EL (cell line): ENCODE results near the gene M1AP.

Experiments used
- DNase-seq: peaks from one replicate; pipeline ENCODE4 v3.0.0-alpha.2; 2016

Gene M1AP

DNA sequence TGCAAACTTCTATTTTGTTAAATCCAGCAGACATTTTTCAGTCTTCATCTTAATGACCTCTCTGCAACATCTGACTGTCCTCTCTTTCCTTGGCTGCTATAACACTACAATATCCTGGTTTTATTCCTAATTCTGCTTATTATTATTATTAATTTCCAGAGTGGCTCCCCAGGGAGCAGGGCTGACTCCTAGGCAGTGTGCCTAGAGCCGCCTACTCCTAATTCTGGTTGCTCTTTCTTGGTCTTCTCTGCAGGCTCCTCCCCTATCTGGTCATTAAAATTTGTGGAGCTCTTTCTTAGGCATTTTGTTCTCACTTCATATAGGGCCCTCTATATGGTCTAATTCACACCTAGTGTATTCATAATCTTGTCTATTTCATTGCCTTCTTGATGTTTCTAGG, 105.2 kb downstream of the M1AP start:
- DNase-seq = no peak

DNA sequence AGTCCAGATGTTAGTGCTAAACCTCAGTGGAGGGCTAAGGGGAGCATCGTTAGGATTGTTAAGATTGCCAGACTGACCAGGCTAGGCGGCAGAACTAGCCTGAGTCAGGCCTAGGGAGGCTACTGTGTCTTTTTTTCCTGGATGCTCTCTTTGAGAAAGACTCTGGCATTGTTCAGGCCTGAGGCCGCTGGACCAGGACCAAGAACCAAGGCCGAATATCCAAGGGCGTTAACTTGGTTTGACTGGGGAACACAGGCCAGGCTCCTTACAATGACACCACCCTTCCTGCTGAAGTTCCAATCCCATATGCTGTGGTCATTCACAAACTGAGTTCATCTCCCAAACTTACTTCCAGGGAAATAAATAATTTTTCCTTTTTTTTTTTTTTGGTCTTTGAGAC, 107.8 kb downstream of the M1AP start:
- DNase-seq = no peak

DNA sequence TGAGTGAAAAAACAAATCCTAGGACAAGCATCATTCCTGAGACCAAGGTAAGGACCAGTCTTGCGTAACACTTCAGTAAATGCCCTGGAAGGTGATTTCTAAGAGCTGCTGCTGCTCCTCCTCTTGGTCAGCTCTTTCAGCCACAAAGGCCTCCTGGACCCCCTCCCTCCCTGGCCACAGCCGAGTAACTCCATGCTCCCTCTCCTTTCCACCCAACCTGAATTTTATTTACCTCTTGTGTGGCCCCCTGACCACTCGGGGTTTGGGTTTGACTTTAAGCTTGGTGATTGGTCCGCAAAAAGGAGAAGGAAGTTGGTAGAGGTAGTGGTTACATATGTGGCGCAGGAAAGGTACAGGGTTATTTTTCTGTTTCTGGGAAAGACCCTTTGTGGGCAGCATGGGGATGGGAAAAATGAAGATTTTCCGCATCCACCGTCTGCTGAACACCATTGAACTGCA, 109.2 kb downstream of the M1AP start:
- no peak for DNase-seq

DNA sequence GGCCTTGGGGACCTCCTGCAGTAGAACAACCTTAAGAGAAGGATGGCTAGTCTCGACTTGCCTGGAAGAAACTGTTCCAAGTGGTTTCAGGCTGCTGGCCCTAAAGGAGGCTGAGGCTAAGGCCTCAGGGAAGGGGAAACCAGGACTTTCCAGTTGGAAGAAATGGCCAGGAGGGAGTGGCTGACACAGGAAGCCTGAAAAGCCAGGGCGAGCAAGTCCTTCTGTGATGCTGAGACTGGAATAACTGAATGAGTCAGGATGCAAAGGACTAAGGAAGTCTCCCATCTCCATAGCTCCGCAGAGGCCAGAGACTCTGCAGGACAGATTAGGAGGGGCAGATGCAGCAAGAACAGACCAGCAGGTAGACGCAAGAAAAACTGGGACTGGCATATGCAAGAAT, 111.0 kb downstream of the M1AP start:
- no peak for DNase-seq

DNA sequence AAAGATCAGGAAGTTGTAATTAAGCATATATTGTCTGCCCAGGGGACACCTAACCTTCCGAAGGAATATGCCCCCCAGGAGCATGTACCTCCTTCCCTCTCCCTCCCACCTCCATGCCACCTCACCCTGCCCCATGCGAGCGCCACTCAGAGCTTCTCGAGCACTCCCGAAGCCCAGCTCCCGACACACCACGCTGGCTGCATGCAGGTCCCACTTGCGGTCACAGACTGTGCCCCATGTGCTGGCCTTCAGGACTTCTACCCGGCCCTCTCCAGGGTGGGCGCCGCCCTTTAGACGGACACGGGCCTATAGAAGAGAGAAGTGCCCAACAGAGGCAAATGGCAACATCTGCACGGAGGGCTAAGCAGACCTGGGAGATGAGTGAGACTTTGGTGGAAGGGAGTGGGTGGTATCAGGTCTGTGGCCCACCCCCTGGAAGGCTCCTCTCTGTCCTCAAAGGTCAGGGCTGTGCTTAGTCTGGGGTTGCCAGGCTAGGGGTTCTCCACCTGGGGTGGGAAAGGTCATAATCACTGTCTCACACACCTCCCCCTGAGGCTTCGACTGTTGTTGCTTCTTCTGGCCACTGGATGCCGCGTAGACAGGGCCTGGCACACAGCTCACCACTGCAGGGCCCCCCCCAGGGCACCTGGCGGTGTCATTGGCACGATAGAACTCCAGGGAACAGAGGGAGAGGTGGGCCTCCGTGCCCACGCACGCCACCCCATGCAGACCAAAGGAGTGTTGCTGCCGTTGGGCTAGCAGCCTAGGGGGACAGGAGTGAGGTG, 111.8 kb downstream of the M1AP start:
- no peak for DNase-seq

DNA sequence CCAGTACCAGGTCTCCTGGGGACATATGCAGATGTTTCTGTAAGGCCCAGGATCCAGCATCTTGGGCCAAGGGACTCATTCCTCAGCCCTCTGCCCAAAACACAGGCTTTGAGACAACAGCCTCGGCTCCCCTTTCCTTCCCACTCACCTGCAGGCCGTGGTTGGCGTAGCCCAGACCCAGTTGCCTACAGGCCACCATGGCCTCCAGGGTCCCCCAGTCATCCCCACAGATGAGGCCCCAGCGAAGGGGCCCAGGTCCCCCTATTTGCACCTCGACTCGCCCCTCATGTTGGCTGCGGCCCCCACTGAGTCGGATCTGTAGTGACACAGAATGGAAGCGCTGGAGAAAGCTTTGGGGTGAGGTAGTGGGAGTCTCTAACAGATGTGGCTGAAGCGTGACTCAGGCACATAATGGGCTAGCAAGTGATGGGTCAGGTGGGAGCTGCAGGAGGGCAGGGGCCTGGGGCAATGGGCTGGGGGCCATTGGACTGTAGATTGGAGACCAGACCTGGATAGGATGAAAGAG, 112.6 kb downstream of the M1AP start:
- DNase-seq = no peak

DNA sequence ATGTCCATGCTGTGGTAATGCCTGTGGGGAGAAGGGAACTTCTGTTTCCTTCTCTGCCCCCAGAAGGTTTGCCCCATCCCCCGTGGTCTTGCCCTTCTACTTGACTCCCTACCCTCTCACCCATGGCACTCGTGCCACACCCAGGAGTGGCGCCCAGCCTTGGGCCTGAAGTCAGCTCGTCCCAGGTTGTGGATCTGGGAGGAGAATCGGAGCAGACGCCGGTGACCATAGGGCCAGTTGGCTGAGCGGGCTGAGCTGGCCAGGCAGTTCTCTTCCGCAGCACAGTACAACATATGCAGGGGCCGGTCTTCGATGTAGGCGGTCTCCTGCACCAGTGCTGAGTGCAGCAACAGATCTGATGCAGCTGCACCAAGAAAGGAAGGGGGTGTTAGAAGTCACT, 113.7 kb downstream of the M1AP start:
- no peak for DNase-seq

DNA sequence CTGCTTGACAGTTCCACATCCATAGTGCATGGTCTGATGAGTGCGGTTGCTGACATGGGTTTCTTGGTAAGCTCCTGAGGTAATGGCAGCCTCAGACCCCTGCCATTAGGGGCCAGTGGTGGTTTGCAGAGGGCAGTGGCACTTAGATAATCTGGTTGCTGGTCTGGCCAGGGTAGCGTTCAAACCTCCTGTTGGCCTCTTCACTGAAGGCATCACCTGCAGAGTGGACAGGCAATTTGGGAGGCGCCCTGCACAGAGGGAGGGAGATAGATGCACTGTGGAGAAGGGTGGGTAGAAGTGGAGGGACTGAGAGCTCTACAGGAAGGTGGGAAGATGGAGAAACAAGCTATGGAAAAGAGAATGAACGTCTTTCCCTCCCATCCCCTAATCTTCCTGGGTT, 114.7 kb downstream of the M1AP start:
- no peak for DNase-seq

DNA sequence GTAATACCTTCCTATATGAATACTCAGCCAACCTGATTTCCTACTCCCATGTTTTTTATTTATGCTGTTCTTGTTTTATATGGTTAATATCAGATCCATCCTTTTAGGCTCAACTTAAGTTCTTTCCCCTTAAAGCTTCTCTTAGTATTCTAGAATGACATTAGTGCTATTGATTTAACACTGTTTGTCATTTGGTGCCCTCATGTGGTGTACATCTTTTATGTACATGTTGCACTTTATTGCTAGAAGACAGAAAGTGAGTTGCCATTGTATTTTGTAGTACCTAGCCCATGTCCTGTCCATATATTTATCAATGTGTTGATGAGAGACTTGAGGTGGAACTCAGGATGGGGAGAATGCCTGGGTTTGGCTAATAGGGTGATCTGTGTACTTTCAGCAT, 115.9 kb downstream of the M1AP start:
- peak; percentile 46 for DNase-seq

DNA sequence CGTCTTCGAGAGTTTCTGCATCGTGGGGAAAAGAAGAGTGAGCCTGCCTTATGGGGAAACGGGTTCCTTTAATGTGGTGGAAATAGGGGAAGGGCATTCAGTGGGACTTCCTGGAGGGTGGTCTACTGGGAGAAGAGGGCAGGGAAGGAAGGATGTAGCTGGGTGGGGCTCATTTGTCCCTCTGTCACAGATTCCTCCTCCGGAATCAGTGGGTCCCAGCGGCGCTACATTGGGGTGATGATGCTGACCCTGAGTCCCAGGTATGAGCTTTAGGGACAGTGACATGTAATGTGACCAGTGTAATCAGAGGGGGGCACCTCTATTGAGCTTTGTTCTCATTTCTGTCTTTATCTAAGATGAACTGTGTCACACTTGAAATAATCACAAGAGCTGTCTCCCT, 116.5 kb downstream of the M1AP start:
- no peak for DNase-seq

DNA sequence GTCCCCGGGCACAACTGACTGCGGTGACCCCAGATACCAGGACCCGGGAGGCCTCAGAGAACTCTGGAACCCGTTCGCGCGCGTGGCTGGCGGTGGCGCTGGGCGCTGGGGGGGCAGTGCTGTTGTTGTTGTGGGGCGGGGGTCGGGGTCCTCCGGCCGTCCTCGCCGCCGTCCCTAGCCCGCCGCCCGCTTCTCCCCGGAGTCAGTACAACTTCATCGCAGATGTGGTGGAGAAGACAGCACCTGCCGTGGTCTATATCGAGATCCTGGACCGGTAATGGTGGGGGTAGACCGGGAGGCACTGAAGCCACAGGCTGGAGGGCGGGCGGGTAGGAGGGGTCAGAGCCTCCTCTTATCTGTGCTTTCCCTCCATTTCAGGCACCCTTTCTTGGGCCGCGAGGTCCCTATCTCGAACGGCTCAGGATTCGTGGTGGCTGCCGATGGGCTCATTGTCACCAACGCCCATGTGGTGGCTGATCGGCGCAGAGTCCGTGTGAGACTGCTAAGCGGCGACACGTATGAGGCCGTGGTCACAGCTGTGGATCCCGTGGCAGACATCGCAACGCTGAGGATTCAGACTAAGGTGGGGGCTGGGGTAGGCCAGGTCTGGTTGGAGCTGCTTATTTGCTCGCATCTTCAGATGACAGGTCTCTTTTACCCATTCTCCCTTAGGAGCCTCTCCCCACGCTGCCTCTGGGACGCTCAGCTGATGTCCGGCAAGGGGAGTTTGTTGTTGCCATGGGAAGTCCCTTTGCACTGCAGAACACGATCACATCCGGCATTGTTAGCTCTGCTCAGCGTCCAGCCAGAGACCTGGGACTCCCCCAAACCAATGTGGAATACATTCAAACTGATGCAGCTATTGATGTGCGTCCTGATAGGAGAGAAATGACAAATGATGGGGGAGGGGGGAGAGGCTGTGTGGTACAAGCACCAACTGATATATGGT, 117.6 kb downstream of the M1AP start:
- peak; percentile 65 for DNase-seq

DNA sequence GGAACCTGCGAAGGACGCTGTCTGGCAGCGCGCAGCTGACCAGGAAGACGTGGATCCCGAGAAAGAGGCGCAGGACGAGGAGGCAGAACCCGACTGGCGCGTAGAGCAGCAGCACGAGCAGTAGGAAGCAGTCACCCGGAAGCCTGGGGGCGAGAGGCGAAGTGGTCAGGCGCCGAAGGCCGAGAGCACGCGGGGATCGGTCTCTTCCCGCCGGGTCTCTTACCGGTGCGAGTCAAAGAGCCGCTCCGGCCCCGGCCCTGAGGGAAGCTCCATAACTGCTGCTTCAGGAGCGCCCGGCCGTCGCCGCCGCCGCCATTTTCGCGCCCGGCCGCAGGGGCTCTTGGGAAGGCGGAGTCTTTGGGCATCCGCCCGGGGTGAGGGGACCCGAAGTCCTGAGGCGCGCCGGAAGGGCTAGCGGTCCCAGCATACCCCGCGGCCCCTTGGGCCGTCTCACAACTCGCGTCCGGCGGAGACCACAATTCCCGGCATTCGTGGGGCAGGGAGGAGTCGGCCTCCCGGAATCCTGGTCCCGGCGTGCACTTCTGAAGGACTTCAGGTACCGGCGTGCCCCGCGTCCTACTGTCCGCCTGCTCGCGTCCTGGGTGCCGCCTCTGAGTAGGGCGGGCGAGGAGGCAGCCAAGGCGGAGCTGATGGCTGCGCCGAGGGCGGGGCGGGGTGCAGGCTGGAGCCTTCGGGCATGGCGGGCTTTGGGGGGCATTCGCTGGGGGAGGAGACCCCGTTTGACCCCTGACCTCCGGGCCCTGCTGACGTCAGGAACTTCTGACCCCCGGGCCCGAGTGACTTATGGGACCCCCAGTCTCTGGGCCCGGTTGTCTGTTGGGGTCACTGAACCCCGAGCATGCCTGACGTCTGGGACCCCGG, 118.5 kb downstream of the M1AP start, which contains the start of the genes AUP1 and HTRA2:
Gene AUP1 (minus strand): TSS at position 350 of the 882 bp plus-strand sequence. CDS start 77 bp downstream, at position 273.
Gene HTRA2 (plus strand): TSS at position 577 of the 882 bp plus-strand sequence. CDS start 74 bp downstream, at position 651.
- DNase-seq = peak; percentile 99

DNA sequence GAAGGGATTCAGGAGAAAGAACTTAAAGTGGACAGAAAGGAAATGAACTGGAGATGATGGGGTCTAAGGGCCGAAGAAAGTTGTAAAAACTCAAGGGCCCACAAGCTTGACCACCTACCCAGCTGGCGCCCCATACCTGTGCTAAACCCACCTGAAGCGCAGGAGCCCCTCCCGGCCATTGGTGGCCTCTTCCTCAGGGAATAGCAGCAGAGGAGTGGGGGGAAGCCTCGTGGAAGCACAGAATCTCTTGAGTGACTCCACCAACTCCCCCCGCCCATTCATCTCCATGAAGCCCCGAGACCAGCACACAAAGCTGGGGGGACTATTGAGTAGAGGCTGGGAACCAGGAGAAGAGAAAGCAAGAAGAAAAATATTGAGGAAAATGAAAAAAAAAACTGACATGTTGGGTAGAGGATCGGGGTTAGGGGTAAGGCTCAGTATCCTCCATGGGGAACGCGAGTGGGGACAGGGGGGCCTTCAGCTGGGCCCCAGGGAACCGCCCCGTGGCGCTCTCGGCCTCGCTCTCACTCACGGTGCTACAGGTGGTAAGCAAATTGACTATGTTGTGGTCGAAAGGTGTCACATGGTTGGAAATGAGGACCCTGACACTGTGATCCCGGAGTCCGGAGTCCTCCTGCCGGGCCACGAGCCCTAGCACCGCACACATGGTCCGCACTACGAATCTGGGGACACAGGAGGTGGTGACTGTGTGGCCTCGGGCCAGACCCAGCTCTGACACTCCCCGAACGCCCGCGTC, 119.4 kb downstream of the M1AP start:
- DNase-seq = no peak

DNA sequence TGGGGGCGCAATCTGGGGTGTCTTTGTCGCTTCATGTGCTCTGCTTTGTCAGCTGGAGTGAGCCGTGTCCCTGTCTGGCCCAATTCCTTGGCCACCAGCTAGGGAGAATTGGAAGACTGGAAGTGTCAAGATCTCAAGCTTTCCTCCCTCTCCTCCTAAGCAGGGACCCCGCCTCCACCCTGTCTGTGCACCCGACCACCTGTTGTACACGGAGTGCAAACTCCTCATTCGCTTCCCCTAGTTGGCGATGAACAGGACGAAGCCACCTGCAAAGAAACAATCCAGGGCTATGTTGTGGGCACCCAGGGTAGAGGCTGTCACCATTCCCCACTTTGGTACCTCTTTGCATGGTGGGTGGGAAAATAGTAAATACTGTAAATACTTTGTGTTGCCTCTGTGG, 120.4 kb downstream of the M1AP start:
- no peak for DNase-seq

DNA sequence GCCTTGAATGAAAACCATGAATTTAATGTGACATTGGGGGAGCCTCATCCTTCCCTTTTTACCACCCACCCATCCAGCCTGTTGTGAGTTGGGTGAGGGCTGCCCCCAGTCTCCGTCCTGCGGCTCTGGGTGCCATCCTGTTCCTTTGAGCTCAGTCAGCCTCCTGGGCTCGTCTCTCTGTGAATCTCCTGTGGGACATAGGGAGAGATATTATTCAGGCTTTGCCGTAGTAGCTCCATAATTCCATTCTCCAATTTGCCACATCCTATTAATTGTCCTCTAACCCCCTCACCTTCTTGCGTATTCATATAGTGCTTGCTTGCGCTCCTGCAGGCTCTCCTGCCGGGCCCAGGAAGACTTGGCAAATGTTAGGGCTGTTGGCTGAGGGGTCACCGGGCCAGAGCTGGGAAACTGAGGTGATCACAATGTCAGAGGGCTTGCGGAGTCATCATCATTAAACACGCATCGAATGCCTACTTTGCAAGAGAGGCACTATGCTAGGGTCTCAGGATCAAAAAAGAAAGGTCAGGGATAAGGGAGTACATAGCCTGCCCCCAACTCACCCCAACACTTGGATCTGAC, 121.4 kb downstream of the M1AP start:
- DNase-seq = no peak

DNA sequence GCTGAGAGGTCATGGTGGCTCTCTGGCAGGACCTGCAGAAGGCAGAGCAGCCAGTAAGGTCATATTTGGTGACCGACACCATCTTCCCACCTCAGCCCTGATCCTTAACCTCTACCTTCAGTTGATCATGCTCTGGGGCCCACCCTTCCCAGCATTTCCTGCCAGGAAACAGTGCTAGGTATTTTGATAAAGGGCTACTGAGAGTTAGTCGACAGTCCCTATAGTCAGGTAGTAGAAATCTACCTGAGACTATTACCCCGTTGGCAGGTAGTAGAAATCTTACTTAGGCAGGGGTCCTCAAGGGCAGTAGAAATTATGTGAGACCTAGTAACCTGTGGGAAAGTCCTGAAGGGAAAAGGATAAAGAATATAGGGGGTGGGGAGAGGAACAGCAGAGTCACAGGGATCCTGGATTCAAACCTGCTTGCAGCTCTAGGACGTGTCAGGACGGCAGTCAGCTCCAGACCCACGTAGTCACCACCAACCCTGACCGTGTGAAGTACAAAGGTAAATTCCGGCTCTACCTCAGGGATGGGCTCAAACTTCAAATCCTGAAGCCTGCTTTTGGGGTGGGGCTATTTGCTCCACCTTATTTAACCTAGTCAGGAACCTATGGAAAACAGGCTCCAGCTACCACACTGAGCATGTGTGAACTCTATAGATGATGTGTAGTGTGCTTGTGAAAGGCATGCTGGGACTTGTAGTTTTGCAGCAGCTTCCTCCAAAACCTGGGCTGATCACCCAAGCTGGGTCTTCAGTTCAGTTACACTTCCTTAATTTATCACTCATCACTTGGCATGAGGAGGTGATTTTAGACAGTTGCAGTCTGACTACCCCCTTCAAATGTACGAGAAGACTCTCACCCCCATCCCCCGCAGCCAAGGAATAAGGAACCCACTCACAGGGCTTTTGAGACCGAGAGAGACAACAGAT, 122.1 kb downstream of the M1AP start, which contains the start of gene DQX1:
Gene DQX1 (minus strand): TSS at position 515 of the 932 bp plus-strand sequence. CDS start 502 bp downstream, at position 13.
- peak; percentile 36 for DNase-seq

DNA sequence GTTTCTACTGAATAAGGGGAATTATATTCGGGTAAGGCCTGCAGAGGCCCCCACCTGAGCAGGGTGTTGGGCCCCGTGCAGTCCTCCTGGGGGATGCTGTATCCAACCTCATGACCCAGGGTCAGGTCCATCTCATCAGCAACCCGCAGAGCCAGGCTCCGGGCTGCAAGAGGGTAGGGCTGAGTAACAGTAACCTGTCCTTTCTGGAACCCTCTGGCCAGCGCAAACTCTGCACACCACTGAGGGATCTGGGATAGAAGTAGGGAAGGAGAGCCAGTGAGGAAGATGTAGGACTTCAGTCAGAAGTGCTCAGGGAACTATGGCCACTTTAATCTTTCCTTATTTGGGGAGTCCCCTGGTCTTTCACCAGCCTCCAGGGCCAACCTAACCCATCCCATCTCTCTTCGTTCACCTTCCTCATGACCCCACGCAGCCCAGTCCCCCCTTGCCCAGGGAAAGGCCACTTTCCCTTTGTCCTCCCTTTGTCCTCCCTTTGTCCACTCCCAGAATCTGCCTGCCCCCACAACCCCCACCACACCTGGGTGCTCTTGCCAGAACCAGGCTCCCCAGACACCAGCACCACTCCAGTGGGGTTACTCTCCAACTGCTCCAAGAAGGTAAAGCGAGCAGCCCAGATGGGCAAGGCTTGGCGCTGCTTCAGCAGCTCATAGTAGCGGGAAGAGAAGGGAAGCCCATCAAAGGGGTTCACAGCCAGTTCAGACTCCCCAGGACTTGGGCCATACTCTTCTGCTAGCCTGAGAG, 123.0 kb downstream of the M1AP start:
- DNase-seq = no peak

DNA sequence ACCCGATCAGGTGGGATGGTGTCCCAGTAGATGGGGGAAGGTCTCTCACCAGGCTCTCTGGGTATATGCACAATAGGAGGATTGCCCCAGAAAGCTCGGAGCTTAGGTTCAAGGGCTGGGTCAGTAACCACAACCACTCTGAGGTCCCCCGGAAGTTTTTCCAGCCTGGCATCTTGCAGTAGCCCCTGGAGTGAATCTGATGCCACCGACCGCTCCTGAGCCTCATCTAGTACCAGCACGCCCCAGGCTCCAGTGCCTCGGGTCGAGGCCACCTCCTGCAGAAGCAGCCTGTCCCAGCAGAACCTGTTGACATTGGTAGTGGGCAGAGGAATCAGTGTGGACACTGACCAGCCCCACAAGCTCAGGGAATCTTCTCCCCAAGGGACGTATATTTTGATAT, 124.1 kb downstream of the M1AP start:
- DNase-seq = no peak

DNA sequence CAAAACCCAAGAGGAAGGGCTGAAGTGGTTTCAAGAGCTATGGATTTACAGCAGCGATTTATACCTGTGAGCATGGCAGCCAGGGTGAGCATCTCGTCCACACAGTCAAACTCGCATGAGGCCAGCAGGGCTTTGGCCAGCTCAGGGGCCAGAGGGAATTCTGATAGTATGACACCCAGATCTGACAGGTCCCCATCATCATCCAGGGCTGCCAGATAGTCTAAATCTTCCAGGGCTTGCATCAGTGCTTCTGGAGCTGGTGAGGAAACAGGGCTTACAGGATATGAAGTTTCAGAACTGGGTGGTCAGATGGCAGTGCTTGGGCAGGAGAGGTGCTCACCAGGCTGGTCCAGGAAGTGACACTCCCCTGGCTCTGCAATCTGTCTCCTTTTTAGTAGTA, 125.6 kb downstream of the M1AP start:
- no peak for DNase-seq
